GM18517 (cell line): ENCODE measurements around the gene CRPPA.
"Not testable (repeated sequence)": the region's sequence is repeated elsewhere in the genome, so short reads cannot be mapped to it uniquely, and the experiment has no call there.

Experiments
- ATAC-seq: cut with Tn5 transposase; IDR thresholded peaks from one replicate; pipeline ENCODE4 v1.9.1; 2021; ENCODE audit warnings: mild to moderate bottlenecking, moderate library complexity; ENCODE audit not compliant: unreplicated experiment

The CRPPA gene

DNA sequence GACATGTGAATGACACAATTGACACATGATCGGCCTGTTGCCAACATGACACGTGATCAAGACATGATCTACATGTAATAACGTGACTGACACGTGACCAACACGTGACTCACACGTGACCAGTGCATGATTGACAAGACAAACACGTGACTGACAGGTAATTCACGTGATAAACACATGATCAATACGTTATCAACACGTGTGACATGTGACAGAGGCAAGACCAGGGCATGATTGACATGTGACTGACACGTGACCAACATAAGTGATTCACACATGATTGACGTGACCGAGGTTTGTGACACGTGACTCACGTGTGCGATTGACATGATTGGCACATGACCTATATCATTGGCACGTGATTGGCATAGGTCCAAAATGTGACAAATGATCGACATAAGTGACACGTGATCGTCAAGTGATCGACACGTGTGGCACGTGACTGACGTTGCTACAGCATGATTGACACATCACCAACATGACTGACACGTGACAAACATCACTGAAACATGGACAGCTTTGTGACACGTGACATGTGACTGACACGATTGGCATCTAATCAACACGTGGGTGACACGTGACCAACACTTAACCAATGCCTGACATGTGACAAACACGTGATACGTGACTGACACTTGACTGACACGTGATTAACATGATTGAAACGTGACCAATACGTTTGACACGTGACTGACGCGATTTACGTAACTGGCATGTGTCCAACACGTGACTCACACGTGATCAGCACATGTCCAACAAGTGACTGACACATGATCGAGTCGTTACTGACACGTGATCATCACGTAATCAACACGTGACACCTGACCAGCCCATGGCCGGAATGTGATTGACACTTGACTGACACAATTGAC is 23.0 kb downstream of the CRPPA start:
- ATAC-seq, result no peak

DNA sequence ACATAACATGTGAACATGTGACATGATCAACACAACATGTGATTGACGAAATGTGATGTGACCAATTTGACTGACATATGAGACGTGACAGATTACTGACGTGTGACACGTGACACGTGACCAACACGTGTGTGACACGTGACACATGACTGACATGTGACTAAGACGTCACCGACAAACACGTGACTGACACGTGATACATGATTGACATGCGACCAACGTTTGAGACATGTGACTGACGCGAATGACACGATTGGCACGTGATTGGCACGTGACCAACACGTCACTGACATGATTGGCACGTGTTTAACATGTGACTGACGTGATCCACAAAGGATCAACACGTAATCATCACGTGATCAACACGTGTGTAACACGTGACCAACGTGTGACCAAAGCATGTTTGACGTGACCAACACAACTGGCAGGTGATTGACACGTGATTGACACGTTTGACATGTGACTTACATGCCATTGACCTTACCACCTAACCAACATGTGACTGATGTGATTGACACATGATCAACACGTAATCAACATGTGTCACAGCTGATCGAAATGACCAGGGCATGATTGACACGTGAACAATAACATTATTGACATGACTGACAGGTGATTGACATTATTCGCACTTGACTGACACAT is 23.7 kb downstream of the CRPPA start:
- ATAC-seq, result no peak

- no peak for ATAC-seq
Observed at GRCh38 chr7:16396766-16397500, 24.4 kb downstream of the CRPPA start.

DNA sequence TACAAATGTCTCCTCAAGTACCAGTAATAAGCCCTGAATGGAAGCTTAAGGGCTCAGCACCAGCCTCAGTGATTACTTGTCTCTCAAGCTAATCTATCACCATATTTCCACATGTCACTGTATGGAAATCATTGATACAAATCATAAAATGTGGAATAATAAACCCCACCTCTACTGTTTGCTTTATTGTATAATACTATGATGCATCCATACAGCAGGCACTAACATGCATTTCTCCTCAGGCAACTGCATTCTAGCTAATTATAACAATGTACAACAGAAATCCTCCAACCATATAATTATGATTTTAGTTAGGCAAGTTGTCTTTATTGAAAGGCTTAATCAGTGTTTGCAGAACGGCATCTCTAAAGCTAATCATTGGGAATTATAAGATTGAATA is 26.2 kb downstream of the CRPPA start:
- no peak for ATAC-seq

DNA sequence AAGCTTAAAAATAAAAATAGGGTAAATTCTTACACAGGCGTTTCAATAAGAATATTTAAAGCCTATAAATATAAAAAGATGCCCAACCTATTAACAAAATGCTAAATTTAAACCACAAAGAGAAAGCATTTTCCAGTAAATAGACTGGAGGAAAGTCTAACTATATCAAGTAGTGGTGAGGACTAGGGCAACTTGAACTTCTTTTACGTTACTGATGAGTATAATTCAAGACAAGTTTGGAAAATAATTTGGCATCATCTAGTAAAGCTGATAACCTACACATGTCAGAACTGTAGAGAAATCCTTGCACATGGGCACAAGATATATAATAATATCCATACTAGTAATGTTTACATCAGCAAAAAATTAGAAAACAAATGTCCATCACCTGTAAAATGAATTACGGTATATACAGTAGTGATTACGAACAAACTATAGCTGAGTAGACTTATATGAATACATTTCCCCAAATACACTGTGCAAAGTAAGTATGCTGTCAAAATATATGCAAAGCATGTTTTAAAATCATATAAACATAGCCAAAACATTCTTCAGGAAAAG is 27.4 kb downstream of the CRPPA start:
- ATAC-seq, result no peak

DNA sequence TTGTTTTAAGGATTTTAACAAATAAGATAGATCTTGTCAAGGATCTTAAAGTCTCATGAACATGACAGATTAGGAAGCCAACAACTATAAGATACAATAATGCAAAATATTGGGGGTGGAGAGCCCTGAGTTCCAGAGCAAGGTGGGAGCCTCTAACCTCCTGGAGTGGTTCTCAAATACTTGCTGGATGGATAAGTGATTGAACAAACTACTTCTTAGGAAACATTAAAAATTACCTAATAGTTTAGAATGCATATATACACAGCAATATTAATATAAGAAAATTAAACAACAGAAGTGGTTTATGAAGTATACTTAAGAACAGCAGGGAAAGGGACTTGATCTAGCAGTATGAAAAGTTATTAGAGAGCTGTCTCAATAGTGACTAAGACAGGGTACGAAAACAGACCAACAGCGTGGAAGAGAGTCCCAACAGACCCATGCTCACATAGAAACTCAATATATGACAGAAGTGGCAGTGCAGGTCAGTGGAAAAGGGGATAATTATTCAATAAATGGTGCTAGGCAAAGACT is 28.3 kb downstream of the CRPPA start:
- no peak for ATAC-seq

GRCh38 chr7:16383786-16384185 is 37.6 kb downstream of the CRPPA start:
- ATAC-seq, result not testable (repeated sequence)

- not testable (repeated sequence) for ATAC-seq
Observed at GRCh38 chr7:16383103-16383502, 38.2 kb downstream of the CRPPA start.
